ENCODE data around the gene ADGRG3. TPM values are rescaled to one million over a fixed set of nuclear protein-coding genes. Genes with fewer than 3 reads are reported as not detected.

Gene ADGRG3
- total and polyA plus RNA-seq, 10 of the 15 experiments (the other 5 are each of a cell fraction or from before 2014, with no cell fraction given) = 0.10 to 0.11 (median 0.10) TPM; not detected in 7

DNA sequence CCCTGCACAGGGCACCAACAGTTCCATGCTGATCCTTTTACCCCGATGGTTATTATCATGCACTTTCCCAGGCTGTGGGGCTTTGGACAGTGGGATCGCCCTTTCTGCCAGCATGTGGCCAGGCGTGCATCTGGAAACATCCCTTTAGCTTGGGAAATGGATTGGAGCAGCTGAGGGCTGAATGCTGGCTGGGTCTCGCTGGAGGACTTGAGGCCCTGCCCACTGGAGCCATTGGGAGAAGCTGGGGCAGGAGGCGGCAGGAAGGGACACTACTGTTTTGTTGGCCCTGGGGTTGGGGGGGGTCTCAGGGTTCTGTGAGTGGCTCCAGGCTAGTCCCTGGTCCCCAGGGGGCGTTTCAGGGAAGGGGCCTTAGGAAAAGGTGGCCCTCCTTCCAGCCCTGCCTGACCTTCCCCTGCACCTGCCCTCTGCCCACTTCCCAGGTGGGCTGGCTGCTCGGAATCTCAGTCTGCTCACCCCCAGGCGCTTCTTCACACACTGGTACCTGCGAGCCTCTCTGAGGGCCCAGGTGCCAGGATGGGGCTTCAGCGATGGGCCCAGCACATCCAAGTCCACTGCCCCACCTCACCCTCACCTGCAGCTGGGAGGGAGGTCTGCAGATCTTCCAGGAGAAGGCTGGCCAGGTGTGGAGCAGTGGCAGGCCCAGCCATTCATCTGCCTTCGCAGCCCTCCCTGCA is 1.6 kb upstream of the ADGRG3 start:
- RAD21 ChIA-PET (ENCODE audit: unreplicated experiment) = no interaction called here

More for the DNA sequence above, 1.6 kb upstream of the ADGRG3 start:
- TF ChIP-seq SP1 (IDR thresholded peaks at IDR 0.05; ENCODE audit: low read depth, low read length) = no peak
- no peak for TF ChIP-seq EGR1 (IDR thresholded peaks at IDR 0.05; ENCODE audit: borderline replicate concordance in 1 of 2, low read depth in 2 of 2, low read length in 2 of 2)
- no peak for TF ChIP-seq MEF2A (IDR thresholded peaks at IDR 0.05; ENCODE audit: insufficient read depth, low read depth, low read length)
- TF ChIP-seq, protein P1, sequence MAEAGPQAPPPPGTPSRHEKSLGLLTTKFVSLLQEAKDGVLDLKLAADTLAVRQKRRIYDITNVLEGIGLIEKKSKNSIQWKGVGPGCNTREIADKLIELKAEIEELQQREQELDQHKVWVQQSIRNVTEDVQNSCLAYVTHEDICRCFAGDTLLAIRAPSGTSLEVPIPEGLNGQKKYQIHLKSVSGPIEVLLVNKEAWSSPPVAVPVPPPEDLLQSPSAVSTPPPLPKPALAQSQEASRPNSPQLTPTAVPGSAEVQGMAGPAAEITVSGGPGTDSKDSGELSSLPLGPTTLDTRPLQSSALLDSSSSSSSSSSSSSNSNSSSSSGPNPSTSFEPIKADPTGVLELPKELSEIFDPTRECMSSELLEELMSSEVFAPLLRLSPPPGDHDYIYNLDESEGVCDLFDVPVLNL (IDR thresholded peaks at IDR 0.05; ENCODE audit: low read depth, low read length) = no peak
- TF ChIP-seq EZH2 (IDR thresholded peaks at IDR 0.05; ENCODE audit: borderline replicate concordance, control insufficient read depth, low read depth, low read length) = no peak
- no peak for TF ChIP-seq ZNF217 (IDR thresholded peaks at IDR 0.05)
- no peak for TF ChIP-seq YY1 (IDR thresholded peaks at IDR 0.05; ENCODE audit: low read depth, low read length)
- TF ChIP-seq ZBED1 (IDR thresholded peaks at IDR 0.05; ENCODE audit: borderline replicate concordance) = no peak
- TF ChIP-seq NR2F1 (conservative IDR thresholded peaks at IDR 0.05) = no peak
- no peak for TF ChIP-seq ETV6 (conservative IDR thresholded peaks at IDR 0.05 in 1 of 2, IDR thresholded peaks at IDR 0.05 in 1 of 2; ENCODE audit: borderline replicate concordance in 1 of 2, low read depth in 1 of 2)
- SMC1A ChIA-PET (ENCODE audit: uncharacterized antibody, unreplicated experiment) = no interaction called here
- in situ Hi-C loops (cut with MboI) = no loop called here
- intact Hi-C loops (cut with micrococcal nuclease; ENCODE audit: unreplicated experiment) = no loop called here
- Histone ChIP-seq H3K79me2 (ENCODE audit: control insufficient read depth, insufficient read depth, low read length) (no peaks in the 10 kb centered on the region), H3K36me3 (ENCODE audit: control insufficient read depth in 2 of 2, insufficient read depth in 2 of 2, low read length in 1 of 2) (no peaks in the 10 kb centered on the region), H3K27me3 (replicated peaks in 1 of 2; ENCODE audit: control insufficient read depth in 2 of 2, insufficient read depth in 2 of 2, low read length in 1 of 2) (peaks cover 2 to 3% of the 10 kb centered on the region in 2 experiments; a peak in 3 of 4 replicates), H2AFZ (ENCODE audit: control insufficient read depth, low read depth, low read length) (no peak overlapping the region), H3K9me3 (replicated peaks; ENCODE audit: control insufficient read depth, insufficient read depth, low read length) (no peaks in the 10 kb centered on the region), H3K4me3 (no peak overlapping the region), H3K27ac (ENCODE audit: control insufficient read depth, insufficient read depth) (no peak overlapping the region), H3K9ac (ENCODE audit: control insufficient read depth, insufficient read depth, low read length) (no peak overlapping the region), H4K20me1 (ENCODE audit: control insufficient read depth, insufficient read depth) (no peaks in the 10 kb centered on the region), H3K4me1 (ENCODE audit: control insufficient read depth, insufficient read depth, low read length) (no peaks in the 10 kb centered on the region), H3K4me2 (ENCODE audit: control insufficient read depth, insufficient read depth) (no peak overlapping the region)
- CTCF ChIA-PET = interaction anchor here (1.1 kb wide), 1 partner anchor 18 kb away, joined by 3 read pairs; no protein-coding TSS in a partner anchor
- WGBS (ENCODE audit: insufficient coverage, insufficient replicate concordance, low lambda C conversion rate, missing lambda C conversion rate) = 27% methylated on average over 11 of the region's 11 CpGs
- DNase-seq (ENCODE audit: low read depth, low spot score) = no peak
- BruUV-seq (replicated peaks) = no TSS peak
- FAIRE-seq = no peak
- ATAC-seq = no peak
- POLR2A ChIA-PET = no interaction called here
